SJCRH30 (cell line): Measurements from ENCODE around the gene PTPRCAP. TPM values are rescaled to one million over a fixed set of nuclear protein-coding genes. Genes with fewer than 3 reads are reported as not detected.
A peak's percentile ranks its signal among the peaks of the same experiment; 100 is the strongest.
"Not testable (repeated sequence)": the region's sequence is repeated elsewhere in the genome, so short reads cannot be mapped to it uniquely, and the experiment has no call there.

ENCODE experiments used
- DNase-seq, 2 experiments: peaks; one replicate each; pipeline ENCODE4 v3.0.0-alpha.2; 2015 to 2020
- H3K27ac ChIP-seq: fragments of 250-450 bp; sonication (Bioruptor Pico); 2 replicates; pipeline ENCODE4 v1.5.1; 2020; ENCODE audit warnings: mild to moderate bottlenecking, moderate library complexity
- H3K27me3 ChIP-seq: fragments of 250-450 bp; sonication (Bioruptor Pico); 2 replicates; pipeline ENCODE4 v1.5.1; 2020; ENCODE audit warnings: mild to moderate bottlenecking, moderate library complexity
- H3K36me3 ChIP-seq: fragments of 250-450 bp; sonication (Bioruptor Pico); 2 replicates; pipeline ENCODE4 v1.5.1; 2020; ENCODE audit warnings: mild to moderate bottlenecking, moderate library complexity
- H3K4me1 ChIP-seq: fragments of 250-450 bp; sonication (Bioruptor Pico); 2 replicates; pipeline ENCODE4 v1.5.1; 2020; ENCODE audit warnings: mild to moderate bottlenecking, moderate library complexity
- H3K4me3 ChIP-seq: fragments of 250-450 bp; sonication (Bioruptor Pico); 2 replicates; pipeline ENCODE4 v1.5.1; 2020; ENCODE audit warnings: mild to moderate bottlenecking, moderate library complexity
- H3K9me3 ChIP-seq: fragments of 250-450 bp; sonication (Bioruptor Pico); replicated peaks from 2 replicates; pipeline ENCODE4 v1.5.1; 2020; ENCODE audit warnings: mild to moderate bottlenecking, moderate library complexity
- total RNA-seq: library from RNA; depleted of rRNA; stranded (reverse); fragments of >200 nt; shearing (Covaris generic); gene quantifications from 2 replicates; pipeline ENCODE4 v1.2.3, GENCODE V29; 2014

PTPRCAP gene
- total RNA-seq, 1 experiment from 2014 or later, result 1.1 TPM

DNA sequence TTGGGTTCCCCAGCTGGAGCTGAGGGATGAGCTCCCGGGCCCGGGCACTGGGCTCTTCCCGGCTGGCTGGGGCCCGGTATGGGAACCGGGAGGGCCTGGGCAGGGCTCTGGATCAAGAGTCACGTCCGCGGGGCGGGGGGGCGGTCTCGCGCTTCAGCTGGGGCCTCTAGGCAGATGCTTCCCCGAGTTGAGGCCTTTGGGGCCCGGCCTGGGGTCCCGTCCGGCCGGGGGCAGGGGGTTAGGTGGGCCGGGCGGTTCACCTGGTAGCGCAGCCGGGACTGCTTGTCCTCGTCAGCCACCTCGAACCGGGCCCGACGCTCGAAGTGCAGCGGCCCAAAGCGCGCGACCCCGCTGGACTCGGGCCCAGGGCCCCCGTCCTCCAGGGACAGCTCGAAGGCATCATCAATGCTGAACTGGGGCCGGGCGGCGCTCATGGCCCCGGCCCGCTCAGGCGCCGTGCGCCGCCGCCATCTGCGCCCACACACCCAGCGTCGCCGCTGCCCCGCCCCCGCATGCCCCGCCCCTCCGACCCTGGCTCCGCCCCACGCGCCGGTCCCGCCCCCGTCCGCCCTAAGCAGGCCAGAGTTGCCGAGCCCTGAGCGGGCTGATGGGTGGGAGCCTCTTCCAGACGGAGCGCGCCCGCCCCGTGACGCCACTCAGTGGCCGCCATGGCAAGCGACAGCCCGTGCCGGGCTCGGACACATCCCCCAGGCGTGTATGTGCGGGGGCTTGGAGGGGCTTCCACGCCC lies 31.5 kb upstream of the PTPRCAP start, which contains the start of gene TMEM134:
Gene TMEM134, minus strand, starts transcription at position 493 of the 749 bp plus-strand sequence. Its CDS starts 59 bp downstream, at position 434.
- no peaks in the 10 kb centered on the region for H3K9me3 ChIP-seq
- peak; percentile 90 to 92 for DNase-seq
- no peaks in the 10 kb centered on the region for H3K27me3 ChIP-seq
- no peaks in the 10 kb centered on the region for H3K36me3 ChIP-seq
- H3K4me3 ChIP-seq, result peak within 1 kb of the TSS; percentile 90
- H3K27ac ChIP-seq, result peak within 1 kb of the TSS; percentile 39; the same call in 1 of the 2 replicates
- H3K4me1 ChIP-seq, result no peaks in the 10 kb centered on the region

DNA sequence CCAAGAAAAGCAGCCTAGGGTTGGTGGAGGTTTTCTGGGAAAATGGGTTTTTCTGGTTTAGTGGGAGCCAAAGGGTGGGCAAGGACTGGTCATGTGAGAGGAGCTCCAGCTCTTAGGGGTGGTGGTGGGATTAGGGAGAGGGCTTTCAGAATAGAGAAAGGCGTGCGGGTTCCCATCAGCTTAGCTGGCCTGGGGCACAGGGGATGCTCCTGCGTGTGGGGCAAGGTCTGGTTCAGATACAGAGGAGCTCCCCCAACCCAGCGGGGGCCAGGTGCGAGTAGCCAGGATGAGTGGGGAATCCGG lies 30.9 kb upstream of the PTPRCAP start:
- Histone ChIP-seq H3K27me3 (no peaks in the 10 kb centered on the region), H3K27ac (peak overlapping the region; percentile 39; the same call in 1 of the 2 replicates), H3K9me3 (no peaks in the 10 kb centered on the region), H3K4me1 (no peaks in the 10 kb centered on the region), H3K36me3 (no peaks in the 10 kb centered on the region), H3K4me3 (peak overlapping the region; percentile 90)
- peak; percentile 26 for DNase-seq

DNA sequence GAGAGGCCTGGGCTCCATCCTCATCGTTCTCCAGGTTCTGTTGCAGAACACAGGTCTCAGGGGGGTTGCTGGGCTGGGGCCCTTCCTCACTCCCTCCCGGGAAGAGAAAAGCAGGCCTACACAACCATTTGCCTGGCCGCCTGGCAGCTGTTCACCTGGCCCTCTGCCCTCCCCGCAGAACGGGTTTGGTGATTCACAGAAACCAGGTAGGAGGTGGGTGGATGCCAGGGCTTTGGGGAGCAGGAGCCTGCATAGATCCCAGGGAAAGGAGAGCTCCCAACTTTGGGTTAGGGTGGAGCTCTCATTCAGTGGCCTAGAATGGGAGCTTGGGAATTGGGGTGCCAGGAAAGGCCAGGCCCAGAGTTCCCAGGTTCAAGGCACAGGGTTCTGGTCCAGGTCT lies 30.6 kb upstream of the PTPRCAP start:
- H3K4me1 ChIP-seq, result no peaks in the 10 kb centered on the region
- H3K4me3 ChIP-seq, result peak overlapping the region; percentile 90
- DNase-seq, result no peak
- no peaks in the 10 kb centered on the region for H3K9me3 ChIP-seq
- no peak overlapping the region; the same call in 1 of the 2 replicates for H3K27ac ChIP-seq
- H3K27me3 ChIP-seq, result no peaks in the 10 kb centered on the region
- no peaks in the 10 kb centered on the region for H3K36me3 ChIP-seq

DNA sequence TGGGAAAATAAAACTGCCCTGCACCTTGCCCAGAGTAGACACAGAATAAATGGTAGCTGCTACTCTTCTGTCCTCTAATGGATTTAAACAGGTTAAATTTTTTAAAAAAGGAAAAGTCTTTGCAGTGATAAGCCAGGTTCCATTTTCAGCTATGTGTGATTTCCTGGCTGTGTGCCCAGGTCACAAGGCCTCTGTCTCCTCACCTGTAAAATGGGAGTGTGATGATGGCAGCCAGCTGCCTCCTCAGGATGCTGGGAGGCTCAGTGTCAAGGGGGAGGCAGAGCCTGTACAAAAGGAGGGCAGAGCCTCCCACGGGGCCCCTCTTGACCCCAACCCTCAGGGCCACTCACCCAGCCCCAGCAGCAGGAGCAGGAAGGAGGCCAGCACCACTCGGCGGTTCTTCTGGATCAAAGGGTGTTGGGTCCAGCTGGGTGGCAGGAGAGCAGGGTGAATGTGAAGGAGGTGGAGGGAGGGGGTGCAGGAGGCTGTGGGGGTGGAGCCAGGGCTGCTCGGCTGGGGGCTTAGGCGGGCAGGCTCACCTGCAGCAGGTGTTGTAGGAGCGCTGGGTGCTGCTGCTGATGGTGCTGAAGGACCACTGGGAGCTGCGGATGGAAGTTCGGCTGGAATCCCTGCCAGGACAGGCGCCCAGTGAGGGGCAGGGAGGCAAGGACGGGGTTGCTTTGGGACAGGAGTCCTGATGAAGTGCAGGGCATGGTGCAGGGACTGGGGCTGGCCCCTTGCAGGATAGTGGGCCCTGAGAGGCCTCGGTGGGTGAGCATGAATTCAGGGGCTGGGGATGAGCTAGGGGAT lies 29.7 kb upstream of the PTPRCAP start:
- DNase-seq, result no peak
- Histone ChIP-seq H3K4me1 (no peaks in the 10 kb centered on the region), H3K9me3 (no peaks in the 10 kb centered on the region), H3K36me3 (no peaks in the 10 kb centered on the region), H3K27me3 (no peaks in the 10 kb centered on the region), H3K27ac (no peak overlapping the region), H3K4me3 (no peak overlapping the region)

DNA sequence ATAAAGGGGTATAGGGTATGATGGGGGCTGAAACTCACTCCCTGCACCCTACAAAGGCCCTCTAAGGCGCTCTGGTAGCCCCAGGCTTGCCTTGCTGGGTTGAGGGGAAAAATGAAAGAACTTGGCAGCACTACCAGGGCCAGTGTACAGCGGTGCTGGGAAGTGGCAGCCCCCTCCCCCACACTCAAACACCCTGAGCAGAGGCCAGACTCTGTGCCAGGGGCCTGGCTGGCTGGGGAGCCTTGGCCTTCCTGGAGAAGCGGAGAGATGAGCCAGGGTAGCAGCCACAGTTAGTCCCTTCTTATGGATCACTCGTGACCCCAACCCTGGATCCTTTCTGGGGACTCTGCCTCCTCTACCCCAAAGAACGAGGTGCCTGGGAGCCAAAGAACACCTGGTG lies 28.9 kb upstream of the PTPRCAP start:
- Histone ChIP-seq H3K27ac (no peak overlapping the region), H3K9me3 (no peaks in the 10 kb centered on the region), H3K4me3 (no peak overlapping the region), H3K27me3 (no peaks in the 10 kb centered on the region), H3K4me1 (no peaks in the 10 kb centered on the region), H3K36me3 (no peaks in the 10 kb centered on the region)
- no peak for DNase-seq

DNA sequence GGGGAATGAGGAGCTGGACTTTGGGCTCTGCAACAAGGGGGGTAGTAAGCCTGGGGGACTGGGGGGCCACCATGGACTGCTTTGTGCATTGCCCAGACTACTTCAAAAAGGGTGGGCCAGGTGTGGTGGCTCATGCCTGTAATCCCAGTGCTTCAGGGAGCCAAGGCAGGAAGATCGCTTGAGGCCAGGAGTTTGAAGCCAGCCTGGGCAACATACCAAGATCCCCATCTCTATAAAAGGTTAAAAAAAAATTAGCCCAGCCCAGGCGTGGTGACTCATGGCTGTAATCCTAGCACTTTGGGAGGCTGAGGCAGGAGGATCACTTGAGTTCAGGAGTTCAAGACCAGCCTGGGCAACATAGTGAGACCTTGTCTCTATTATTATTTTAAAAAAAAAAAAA lies 28.0 kb upstream of the PTPRCAP start:
- DNase-seq, H3K4me1 ChIP-seq, H3K36me3 ChIP-seq, H3K4me3 ChIP-seq, H3K27me3 ChIP-seq, H3K9me3 ChIP-seq, H3K27ac ChIP-seq: not testable (repeated sequence)

DNA sequence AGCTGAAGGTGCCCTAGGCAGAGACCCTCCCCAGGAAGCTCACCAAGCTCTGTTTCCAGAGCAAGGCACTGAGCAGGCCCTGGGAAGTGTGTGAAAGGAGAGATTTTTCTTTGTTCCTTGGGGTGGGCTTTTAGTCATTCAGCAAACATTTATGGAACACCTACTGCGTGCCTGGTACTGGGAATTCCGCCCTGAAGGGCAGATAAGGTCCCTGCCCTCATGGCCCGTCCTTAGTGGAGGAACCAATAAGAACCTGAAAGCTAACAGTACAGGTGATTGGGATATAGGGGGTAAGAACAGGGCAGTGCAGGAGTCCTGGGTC lies 27.7 kb upstream of the PTPRCAP start:
- Histone ChIP-seq H3K4me3 (no peak overlapping the region), H3K27me3 (no peaks in the 10 kb centered on the region), H3K36me3 (no peaks in the 10 kb centered on the region), H3K27ac (no peak overlapping the region), H3K9me3 (no peaks in the 10 kb centered on the region), H3K4me1 (no peaks in the 10 kb centered on the region)
- no peak for DNase-seq

DNA sequence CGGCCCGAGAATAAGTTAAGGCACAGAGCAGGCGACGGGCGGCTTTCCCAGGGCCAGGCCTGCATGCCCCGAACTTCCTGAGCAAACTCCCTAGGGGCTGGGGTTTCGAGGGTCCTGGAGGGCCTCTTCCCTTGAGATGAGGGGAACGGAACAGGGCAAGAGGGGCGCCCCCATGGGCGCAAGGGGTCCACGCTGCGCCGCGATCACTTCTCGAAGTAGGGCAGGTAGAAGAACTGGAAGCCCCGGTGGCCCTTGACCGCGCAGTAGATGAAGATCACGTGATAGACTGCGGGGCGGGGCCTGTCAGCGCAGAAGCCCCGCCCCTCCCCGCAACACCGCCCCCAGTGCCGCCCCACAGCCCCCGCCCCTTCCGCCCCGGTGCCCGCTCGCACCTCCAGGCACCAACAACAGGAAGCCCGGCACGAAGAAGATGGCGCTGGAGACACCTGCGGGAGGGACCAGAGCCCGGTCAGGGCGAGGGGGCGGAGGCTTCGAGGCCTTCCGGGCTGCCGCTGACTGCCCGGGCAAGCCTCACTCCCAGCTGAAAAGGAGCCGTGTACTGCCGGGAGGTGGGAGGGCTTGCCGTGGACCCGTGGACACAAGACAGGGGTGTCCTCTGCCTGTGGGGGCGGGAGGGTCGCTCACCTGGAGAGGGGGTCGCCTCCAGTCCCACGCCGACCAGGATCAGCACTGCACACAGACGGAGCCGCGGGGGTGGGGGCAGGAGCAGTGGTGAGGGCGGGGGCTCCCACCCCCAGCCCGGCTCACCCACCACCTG lies 27.1 kb upstream of the PTPRCAP start:
- Histone ChIP-seq H3K4me1 (no peaks in the 10 kb centered on the region), H3K27ac (no peak overlapping the region), H3K36me3 (no peaks in the 10 kb centered on the region), H3K4me3 (no peak overlapping the region), H3K27me3 (no peaks in the 10 kb centered on the region), H3K9me3 (no peaks in the 10 kb centered on the region)
- DNase-seq, result no peak

DNA sequence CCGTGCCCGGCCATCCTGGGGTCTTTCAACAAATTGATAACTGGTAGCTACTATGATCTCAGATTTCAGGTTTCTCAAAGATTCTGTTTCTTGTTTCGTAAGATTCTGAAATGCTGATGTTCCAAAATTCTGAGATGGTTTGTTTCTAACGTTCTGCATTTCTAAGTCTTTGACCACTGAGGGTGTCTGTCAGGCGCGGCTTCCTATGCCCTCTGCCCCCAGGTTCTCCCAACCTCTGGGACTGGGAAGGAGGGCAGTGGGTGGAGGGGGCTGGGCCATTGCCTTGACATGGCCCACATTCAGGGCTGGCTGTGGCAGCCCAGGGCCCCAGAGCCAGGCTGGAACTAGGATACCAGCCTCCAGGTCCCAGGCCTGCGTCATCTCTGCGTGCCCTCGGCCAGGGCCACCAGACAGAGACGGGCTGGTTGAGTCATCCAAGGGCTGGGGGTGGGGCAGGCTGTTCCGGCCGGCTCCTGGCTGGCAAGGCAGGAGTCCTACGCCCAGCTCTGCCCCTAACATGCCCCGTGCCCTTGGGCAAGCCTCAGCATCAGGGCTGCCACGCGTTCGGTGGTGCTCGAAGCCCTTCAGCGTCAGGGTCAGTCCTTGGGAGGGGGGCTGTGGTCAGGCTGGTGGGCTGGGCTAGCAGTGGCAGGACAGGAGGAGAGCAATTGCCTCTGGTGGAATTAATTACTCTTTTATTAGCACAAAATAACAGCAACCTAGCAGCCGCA lies 26.4 kb upstream of the PTPRCAP start:
- DNase-seq, result no peak
- H3K27ac ChIP-seq, result no peak overlapping the region
- no peaks in the 10 kb centered on the region for H3K9me3 ChIP-seq
- no peaks in the 10 kb centered on the region for H3K27me3 ChIP-seq
- no peak overlapping the region for H3K4me3 ChIP-seq
- no peaks in the 10 kb centered on the region for H3K4me1 ChIP-seq
- H3K36me3 ChIP-seq, result no peaks in the 10 kb centered on the region

DNA sequence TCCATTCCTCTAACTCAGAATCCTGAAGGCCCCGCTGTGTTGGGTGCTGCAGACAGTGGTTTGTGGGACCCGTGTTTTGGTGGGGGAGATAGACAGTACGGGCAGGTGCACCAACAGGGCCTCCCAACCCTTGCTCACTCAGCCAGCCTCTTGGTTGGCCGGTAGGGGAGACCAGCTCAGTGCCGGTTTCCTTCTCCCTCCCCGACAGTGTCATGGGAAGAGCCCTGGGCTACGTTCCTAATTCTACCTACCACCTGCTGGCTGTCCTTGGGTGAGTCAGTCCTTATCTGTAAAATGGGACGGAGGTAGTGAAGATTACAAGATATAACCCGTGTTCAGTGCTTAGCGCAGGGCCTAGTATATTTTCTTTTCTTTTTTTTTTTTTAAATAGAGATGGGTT lies 25.7 kb upstream of the PTPRCAP start:
- no peak overlapping the region for H3K4me3 ChIP-seq
- no peaks in the 10 kb centered on the region for H3K36me3 ChIP-seq
- no peak for DNase-seq
- no peaks in the 10 kb centered on the region for H3K4me1 ChIP-seq
- H3K9me3 ChIP-seq, result no peaks in the 10 kb centered on the region
- no peaks in the 10 kb centered on the region for H3K27me3 ChIP-seq
- H3K27ac ChIP-seq, result no peak overlapping the region

DNA sequence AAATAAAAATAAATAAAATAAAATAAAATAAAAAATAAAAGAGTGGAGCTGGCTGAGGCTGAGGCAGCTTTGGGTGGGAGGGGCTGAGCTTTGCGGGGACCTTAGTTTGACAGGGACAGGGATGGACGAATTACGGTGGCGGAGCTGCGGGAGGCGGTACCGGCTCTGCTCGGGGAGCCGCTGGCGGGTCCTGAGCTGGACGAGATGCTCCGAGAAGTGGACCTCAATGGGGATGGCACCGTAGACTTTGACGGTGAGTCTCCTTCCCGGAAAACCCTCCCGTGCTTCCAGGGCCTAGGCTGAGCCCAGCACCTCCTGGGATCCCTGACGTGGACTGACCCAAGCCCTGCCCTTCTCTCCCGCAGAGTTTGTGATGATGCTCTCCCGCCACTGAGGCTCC lies 20.8 kb upstream of the PTPRCAP start:
- Histone ChIP-seq H3K27ac (no peak overlapping the region), H3K27me3 (no peaks in the 10 kb centered on the region), H3K36me3 (no peaks in the 10 kb centered on the region), H3K4me3 (no peak overlapping the region), H3K9me3 (no peaks in the 10 kb centered on the region), H3K4me1 (no peaks in the 10 kb centered on the region)
- no peak for DNase-seq

DNA sequence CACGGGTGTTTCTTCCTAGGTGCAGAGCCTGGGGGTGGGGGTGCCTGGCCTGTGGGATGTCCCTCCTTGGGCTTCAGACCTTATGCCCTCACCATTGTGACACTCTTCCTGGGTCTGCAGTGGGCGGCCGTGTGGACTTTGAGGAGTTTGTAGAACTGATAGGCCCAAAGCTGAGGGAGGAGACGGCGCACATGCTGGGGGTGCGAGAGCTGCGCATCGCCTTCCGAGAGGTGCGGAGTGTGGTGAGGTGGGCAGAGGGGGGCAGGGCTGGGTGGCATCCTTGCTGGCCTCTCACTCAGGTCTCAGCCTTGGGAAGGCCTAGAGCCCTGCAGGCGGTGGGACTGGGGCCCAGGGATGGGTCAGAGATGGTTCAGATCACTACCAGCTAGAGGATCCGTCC lies 20.0 kb upstream of the PTPRCAP start:
- H3K27ac ChIP-seq, result no peak overlapping the region
- DNase-seq, result no peak
- no peaks in the 10 kb centered on the region for H3K4me1 ChIP-seq
- H3K27me3 ChIP-seq, result no peaks in the 10 kb centered on the region
- no peaks in the 10 kb centered on the region for H3K9me3 ChIP-seq
- no peak overlapping the region for H3K4me3 ChIP-seq
- no peaks in the 10 kb centered on the region for H3K36me3 ChIP-seq

DNA sequence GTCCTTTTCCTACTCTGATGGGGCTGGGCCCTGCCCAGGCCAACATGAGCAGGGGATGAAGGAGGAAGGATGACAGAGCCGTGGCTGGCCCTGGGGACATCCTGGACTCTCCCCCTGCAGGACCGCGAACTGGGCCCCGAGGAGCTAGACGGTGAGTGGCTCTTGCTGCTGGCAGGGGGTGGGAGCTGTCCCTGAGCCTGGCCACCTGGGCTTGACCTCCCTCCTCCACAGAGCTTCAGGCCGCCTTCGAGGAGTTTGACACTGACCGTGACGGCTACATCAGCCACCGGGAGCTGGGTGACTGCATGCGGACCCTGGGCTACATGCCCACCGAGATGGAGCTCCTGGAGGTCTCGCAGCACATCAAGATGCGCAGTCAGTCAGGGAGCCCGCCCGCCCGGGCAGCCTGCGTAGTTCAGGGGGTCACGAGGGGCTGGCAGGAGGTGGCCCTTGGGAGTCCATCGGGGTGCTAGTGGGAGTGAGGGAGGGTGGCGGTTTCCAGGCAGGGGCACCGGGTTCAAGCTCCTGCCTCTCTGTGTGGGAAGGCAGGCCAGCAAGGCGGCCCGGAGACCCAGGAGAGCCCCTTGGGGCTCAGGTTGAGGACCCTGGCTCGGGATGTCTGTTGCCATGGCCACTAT lies 18.7 kb upstream of the PTPRCAP start:
- DNase-seq, result no peak
- H3K9me3 ChIP-seq, result no peaks in the 10 kb centered on the region
- no peaks in the 10 kb centered on the region for H3K4me1 ChIP-seq
- H3K36me3 ChIP-seq, result no peaks in the 10 kb centered on the region
- H3K4me3 ChIP-seq, result no peak overlapping the region
- no peak overlapping the region for H3K27ac ChIP-seq
- H3K27me3 ChIP-seq, result no peaks in the 10 kb centered on the region

DNA sequence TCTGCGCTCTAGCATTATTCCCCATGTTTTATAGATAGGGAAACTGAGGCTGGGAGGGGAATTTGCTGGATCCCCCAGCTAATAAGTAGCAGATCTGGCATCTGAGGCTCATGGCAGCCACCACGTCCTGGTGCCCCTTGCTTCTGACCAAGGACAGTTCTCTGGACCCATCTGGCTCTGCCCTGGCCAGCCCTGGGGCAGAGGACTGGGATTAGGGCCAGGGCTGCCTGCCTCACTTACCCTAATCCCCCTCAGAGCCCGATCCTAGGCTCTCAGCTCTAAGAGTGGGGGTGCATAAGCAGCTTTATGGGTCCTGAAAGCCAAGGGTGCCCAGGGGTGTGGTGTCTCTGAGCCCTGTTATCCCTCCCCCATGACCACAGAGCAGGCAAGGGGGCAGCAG lies 17.6 kb upstream of the PTPRCAP start, which contains the start of gene CABP4:
Gene CABP4, plus strand, starts transcription at position 301 of the 400 bp plus-strand sequence. Its CDS starts 70 bp downstream, at position 371.
- no peak within 1 kb of the TSS for H3K4me3 ChIP-seq
- H3K27ac ChIP-seq, result no peak within 1 kb of the TSS
- no peaks in the 10 kb centered on the region for H3K9me3 ChIP-seq
- H3K36me3 ChIP-seq, result no peaks in the 10 kb centered on the region
- DNase-seq, result no peak
- H3K4me1 ChIP-seq, result no peaks in the 10 kb centered on the region
- no peaks in the 10 kb centered on the region for H3K27me3 ChIP-seq
